Stimulated activated CD8-positive, alpha-beta memory T cell treated with anti-CD3 and anti-CD28 coated beads, Interleukin-2, amount 100 ng/mL, for 48 hours (primary cell): ENCODE results near the gene BTBD9.

ENCODE experiments used
- DNase-seq, 2 donors: peaks; one replicate each; pipeline ENCODE4 v3.0.0-alpha.2; 2020; ENCODE audit warnings: low read depth in 2 of 2

BTBD9 gene

DNA sequence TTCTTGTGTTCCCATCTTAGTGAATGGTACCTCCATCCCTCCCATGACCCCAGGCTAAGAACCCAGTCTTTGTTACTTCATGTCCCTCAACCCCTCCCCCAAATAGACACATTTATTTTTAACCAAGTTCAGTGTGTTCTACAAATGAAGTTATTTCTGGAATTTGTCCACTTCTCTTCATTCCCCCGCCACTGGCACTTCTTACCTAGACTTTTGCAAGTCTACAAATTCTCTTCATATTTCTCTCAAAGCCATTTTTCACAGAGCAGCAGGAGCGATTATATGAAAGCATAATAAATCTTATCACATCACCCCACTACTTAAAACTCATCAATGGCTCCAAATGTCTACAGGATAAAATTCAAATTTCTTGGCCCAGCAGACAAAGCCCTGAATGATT lies 131.4 kb downstream of the BTBD9 start:
- DNase-seq, result no peak

DNA sequence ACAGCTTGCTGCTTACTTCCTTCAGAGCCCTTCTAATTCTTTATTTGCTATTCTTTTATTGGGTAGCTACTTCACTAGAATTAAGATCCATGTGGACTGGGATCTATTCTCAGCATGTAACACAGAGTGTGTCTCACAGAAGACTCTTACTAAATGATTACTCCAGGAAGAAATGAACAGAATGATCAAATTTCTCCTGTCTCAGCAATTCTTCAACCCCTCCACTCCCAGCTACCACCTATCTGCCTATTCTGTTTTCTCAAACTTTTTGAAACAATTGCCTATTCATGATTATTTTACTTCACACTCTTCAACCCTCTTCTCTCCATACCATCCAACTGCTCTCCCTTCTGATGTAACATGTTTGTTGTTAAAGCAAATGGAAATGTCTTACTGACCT lies 132.6 kb downstream of the BTBD9 start:
- no peak for DNase-seq

DNA sequence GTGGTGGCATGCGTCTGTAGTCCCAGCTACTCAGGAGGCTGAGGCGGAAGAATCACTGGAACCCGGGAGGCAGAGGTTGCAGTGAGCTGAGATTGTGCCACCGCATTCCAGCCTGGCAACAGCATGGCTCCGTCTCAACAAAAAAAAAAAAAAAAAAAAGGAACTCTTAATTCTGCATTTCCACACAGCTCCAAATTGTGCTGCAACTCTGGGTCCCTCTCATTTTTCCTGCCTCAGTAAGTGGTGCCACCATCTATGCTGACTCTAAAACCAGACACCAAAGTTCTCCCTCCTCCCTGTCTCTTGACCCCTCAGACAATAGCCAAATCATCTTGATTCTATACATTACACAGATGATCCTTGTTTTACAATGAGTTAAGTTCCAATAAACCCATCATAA lies 133.9 kb downstream of the BTBD9 start:
- DNase-seq, result no peak

DNA sequence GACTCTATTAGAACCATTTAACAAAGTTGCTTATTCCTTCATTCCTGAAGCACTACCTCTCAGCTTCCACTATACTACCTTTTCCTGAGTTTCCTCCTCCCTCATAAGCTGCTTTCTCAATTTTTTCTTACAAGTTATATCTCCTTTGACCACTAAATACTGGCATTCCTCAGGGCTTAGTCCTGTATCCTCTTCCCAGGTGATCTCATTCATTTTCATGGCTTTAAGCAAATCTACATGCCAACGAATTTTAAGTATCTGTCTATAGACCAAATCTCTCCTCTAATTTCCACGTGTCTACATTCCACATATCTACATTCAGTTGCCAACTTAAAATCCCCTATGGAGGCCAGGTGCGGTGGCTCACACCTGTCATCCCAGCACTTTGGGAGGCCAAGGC lies 134.7 kb downstream of the BTBD9 start:
- DNase-seq, result no peak

DNA sequence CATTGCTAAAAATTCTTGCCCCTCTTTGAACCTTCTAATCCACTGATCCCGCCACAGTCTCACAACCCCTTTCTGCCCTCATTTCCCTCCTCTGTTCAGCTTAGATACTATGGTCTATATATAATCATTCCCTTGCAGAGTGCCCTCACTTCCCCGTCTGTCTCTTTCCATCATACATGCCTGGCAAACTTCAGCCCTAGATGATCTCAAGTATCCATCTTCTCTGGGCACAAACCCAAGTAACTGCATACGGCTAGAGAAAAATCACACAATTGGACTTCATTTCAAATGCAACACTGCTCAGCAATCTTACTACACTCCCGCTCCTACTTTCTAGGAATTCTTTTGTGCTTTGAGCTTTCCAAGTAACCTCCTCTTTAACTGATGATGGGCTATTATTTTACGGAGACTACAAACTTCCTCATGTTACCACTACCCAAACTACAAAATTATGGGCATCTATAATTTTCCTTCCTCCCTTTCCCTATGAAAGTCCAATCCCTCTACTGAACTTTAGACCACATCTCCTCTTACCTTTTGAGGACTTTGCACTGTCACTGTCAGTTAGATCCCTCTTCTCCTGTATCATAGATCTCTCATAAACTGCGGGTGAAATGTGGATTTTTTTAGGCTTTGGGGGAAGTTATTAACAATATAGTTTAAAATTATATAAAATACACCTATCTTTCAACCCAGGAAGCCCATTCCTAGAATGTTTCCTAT lies 135.6 kb downstream of the BTBD9 start:
- DNase-seq, result no peak

DNA sequence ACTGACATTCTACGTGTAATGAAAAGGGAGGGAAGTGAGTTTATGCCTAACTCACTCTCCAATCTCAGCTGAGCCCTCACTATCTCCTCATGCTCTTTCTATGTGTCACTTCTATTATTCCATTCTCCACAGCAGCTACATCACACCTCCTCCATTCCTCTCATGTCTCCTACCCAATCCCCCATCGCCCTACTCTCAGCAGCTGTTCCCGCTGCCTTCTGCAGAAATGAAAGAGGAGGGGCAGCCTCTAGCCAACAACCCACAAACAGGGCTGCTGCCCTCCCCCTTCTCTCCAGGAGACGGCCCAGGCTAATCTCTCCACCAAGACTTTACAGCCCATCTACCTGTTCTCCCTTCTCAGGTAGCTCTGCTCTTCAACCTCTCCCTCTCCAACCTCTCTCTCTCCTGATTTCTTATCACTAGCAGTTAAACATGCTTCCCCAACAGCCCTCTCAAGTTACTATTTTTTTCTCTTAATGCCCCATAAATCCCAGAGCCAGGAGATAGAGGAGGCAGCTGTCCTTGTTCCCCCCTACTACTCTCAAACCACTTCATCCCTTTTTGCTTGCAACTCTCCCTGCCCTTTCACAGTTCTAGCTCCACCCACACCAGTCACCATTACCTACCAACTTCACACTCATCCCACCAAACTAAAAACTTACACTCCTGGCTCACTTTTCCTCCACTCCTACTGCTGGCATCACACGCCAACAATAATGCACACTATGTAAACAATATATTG lies 136.5 kb downstream of the BTBD9 start:
- no peak for DNase-seq

DNA sequence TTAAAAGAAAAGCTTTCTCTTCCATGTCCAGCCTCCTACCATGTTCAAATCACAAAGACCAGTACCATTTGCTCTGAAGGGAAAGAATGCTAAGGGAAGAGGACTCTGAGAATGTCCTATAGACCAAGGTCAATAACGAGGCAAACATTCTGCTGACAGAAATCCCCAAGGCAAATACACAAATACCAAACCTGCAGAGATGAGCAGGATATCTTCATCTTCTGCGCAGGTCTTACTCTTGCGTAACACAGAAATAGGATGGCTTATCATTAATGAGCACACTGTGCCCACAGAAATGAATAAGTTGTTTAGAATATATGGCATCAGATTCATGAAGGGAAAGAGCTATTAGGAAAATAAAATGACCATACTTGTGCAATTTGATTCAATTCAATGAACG lies 137.3 kb downstream of the BTBD9 start:
- DNase-seq, result no peak

DNA sequence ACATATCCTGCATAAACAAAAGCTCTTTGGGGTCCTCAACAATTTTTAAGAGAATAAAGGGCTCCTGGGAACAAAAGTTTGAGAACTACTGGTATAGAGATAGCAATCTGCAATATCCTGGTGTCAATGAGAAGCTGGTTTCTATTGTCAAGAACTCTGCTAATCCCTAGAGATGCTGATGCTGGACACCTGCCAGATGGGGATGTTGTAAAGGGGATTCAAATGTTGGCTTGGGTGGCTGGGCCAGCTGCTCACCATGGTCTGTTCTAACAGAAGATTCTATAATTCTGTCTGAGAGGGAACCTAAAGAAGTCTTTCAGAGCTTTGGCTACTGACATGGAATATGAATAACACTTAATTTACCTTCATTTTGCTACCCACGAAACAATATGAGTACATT lies 137.8 kb downstream of the BTBD9 start:
- no peak for DNase-seq

DNA sequence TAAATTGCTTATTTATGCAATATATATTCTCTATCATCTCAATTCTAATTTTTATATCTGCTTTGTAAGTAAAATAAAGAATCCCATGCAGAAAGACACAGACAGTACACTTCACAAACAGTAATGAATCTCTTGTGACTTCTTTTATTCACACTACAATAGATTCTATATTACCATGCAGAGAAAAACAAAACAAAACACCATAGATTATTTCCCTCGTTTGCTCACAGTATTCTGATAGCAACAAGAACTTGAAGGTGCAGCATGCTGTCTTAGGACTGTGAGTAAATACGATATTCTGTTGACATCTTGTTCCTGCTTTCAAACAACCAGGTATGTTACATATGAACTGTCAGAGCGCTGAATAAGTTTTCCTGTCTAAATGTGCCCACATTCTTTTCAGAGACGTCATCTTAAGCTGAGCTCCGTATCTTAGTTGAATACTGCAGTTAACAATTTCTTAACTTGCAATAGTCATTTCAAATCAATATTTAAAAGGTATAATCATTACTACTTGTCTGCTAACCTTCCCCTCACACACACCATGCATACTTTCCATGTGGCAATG lies 140.1 kb downstream of the BTBD9 start:
- DNase-seq, result no peak

DNA sequence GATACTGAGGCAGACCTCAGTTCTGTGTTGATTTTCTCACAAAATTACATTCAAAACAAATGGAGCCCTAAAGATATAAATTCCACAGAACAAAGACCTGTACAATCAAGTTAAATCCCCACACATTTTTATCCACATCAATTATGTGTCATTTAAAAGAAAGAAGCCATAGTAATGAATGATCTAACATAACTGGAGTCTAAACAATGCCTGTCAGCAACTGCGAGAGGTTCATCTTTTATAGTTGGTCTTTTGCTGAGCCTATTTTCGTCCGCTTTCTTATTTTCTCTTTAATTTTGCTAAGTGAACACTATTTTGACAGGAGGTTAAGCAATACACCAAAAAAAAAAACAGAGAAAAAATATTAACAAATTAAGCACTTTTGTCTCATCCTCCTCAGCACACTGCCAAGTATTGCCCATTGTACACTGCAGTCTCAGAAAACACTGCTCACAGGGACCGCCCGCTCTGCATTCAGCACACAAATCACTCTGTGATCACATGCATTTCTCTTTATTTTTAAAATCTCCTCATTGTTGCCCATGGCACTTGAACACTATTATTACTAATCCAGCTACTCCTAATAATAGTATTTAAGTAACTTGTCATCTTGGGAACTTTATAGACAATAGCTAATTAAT lies 140.8 kb downstream of the BTBD9 start:
- DNase-seq, result no peak

DNA sequence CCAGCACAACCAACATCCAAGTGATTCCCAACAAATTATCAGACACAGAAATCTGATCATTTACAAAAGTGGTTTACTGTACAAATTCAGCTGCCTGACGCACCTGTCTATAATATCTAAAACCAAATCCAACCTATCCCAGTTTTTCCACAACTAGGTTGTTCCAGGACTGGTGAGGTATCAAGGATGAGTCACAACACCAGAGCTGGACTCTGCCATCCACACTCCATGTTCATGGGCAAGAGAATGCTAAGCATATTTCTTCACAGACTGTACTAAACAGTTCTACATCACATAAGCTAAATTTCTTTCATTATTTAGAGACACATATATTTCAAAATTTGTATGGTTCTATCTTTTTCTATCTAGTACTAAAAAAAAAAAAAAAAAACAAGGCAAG lies 141.6 kb downstream of the BTBD9 start:
- no peak for DNase-seq

DNA sequence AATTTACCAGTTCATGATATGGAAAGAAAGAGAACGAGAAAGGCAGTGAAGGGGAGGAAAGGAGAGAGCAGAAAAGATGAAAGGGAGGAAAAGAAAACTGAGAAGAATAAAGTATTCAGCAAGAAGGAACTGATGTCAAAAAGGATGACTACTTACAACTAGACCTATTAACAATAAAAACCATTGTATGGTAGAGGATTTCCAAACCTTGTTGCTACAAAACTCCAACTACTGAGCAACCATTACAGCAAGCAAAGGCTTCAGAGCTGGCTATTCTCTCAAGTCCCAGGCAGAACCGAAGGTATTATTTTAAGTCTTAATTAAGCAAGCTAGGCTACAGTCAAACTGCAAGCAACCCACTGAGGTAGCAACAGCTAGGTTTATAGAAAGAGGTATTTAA lies 142.2 kb downstream of the BTBD9 start:
- DNase-seq, result no peak

DNA sequence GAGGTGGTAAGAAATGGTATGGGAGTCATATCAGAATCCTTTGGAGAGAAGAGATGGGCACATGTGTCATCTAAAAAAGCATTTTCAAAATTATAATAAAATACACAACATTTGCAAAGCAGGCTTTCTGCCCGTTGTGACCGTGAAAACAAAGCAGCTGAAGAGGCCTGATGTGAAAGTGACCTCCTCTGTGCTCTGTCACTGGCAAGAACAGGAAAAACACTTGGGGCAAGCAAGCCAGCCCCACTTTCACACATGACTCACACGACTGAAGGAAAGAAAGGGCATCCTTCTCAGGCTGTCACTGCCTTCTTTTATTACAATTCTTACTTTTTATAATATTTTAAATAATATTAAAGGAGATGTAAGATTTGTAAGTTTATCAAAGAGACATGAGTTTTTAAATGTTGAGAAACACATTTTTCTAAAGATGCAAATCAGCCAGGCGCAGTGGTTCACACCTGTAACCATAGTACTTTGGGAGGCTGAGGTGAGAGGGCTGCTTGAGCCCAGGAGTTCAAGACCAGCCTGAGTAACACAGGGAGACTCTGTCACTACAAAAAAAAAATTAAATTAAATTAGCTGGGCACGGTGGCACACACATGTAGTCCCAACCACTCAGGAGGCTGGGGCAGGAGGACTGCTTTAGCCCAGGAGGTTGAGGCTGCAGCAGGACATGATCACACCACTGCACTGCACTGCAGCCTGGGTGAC lies 143.7 kb downstream of the BTBD9 start:
- DNase-seq, result no peak

DNA sequence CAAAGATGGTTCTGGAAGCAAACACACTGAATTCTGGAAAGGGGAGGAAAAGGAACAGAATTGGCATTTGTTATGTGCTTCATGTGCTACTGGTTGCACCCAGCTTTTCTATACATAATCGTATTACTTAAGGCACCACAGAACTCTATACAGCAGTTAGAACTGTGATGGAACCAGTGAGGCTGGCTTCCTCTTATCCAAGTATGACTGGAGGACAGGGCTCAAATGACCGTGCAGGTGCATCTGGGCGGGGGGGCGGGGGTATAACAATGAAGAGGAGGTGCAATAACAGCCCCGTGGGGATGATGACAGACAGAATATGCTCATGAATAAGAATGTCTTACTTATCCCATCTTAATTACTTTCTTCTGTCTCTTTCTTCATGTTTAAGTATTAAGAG lies 144.2 kb downstream of the BTBD9 start:
- no peak for DNase-seq

DNA sequence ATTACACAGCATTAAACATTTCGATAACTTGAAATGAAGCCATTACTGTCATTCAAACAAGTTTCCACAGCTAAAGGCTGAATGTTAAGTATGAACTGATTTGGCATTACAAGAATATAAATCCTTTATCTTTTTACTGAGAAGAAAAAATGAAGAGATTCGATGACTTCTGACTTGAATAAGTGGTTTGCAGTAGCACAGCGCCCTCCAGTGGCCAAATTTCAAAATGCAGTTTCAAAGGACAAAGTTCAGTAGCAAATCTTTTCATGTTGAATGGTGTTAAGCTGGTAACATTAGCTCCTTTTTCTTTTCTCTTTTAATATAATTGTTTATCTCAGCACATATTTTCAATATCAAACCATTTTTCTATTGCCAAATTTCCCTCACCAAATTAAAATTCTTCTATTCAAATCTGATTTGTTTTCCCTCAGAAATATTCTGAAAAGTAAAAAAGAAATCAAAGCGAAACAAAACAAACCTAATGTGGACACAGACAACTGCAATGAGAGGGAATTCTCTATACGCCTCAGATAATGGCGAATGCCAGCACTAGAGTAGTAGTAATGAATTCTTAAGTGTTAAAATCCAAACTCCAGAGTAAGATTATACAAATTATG lies 145.7 kb downstream of the BTBD9 start:
- peak; percentile 48 to 73 for DNase-seq

DNA sequence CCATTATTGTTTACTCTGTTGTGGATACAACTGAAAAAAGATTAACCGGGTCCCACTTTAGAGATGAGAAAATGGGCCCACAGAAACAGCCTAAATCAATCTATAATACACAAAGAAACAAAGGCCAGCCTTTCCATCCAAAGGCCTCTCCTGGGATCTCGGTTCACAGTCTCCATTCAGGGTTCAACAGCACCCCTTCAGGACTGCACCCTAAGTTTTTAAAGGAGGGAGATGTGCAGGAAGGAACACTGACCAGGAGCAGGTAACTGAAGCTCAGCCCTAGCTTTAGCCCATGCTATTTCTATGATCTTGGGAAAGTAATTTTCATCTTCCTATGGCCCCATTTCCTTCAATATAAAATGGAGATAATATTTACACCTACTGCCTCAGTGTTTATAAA lies 147.7 kb downstream of the BTBD9 start:
- no peak for DNase-seq

DNA sequence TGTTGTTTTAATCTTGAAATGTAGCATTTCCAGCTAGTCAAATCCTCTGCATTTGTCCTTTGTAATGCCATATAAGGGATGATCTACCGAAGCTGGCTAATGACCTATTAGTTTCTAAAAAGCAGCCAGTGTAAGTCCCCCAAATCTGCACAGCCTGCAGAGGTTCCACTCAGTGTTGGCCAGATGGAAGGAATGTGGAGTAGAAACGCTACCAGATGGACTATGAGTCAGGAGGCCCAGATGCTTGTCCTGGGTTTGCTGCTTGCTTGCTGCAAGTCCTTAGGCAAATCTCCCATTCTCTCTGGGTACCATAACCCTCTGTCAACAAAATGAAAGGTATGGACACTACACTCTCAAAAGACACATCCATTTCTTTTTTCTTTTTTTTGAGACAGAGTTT lies 149.8 kb downstream of the BTBD9 start:
- no peak for DNase-seq

DNA sequence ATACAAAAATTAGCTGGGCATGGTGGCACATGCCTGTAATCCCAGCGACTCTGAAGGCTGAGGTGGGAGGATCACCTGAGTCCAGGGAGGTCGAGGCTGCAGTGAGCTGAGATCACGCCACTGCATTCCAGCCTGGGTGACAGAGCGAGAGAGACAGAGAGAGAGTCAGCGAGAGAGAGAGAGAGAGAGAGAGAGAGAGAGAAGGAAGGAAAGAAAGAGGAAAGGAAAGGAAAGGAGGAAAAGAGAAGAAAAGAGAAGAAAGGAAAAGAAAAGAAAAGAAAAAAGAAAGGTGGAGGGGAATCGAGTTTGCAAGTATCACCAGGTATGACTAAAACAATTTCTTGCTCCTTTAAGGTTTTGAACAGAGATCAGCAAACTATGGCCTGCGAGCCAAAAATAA lies 152.3 kb downstream of the BTBD9 start:
- DNase-seq, result no peak

DNA sequence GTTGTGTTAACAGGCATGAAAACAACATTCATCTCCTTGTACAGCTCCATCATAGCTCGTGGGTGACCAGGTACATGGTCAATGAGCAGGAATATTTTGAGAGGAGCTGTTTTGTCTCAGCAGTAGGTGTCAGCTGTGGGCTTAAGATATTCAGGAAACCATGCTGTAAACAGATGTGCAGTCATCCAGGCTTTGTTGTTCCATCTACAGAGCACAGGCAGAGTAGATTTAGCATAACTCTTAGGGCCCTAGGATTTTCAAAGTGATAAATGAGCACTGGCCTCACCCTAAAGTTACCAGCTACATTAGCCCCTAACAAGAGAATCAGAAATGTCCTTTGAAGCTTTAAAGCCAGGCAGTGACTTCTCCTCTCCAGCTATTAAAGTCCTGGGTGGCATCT lies 154.2 kb downstream of the BTBD9 start:
- no peak for DNase-seq

DNA sequence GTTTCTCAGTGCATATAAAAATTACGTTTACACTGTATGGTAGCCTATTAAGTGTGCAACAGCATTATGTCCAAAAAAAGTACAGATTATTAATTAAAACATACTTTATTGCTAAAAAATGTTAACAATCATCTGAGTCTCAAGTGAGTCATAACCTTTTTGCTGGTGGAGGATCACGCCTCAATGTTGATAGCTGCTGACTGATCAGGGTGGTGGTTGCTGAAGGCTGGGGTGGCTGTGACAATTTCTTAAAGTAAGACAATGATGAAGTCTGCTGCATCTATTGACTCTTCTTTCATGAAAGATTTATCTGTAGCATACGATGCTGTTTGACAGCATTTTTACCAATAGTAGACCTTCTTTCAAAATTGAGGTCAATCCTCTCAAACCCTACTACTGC lies 155.1 kb downstream of the BTBD9 start:
- DNase-seq, result no peak

DNA sequence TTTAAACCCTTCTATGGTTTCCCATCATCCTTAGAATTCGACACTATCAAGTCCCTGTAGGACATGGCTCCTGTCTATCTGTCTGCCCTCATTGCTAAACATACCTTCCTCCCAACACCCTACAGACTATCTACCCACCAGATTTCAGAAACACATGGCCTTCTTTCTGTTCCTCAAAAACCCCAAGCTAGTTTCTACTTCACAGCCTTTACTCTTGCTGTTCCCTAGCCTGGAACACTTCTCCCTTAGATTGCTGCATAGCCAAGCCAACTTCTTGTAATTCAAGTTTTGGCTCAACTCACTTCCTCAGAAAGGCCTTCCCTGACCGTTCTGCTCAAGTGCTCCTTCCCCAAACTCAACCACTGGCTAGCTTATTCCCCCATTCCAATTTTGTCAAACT lies 156.2 kb downstream of the BTBD9 start:
- DNase-seq, result no peak

DNA sequence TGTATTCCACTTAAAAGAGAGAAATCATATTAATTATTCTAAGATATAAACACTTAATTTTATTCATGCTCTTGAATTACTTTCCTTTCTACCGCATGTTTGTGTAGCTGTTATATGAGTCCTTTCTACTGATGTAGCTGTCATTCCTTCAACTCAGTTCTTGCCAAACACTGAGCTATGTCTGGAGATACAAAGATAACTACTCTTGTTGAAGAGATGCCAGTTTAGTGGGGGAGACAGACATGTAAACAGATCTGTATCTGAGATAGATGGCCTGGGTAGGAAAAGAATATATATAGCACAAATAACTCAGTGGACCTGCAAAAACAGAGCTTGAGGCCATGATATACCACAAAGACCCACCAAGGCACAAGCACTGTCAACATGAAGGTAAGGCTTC lies 157.3 kb downstream of the BTBD9 start:
- DNase-seq, result no peak
